DND-41 (cell line): ENCODE data around the gene PANX2.

Experiments used
- EZH2 ChIP-seq: IDR thresholded peaks from 3 replicates; pipeline ENCODE4 v1.6.1; 2012; ENCODE audit warnings: borderline replicate concordance, low read depth, mild to moderate bottlenecking, moderate library complexity, low read length, inconsistent platforms; ENCODE audit not compliant: severe bottlenecking
- TF ChIP-seq, protein P1 (sequence below): IDR thresholded peaks from 2 replicates; pipeline ENCODE4 v1.5.1; 2012; ENCODE audit warnings: borderline replicate concordance, low read length, moderate library complexity, mild to moderate bottlenecking; ENCODE audit not compliant: poor library complexity, severe bottlenecking; ENCODE audit errors: extremely low read depth

DNA sequence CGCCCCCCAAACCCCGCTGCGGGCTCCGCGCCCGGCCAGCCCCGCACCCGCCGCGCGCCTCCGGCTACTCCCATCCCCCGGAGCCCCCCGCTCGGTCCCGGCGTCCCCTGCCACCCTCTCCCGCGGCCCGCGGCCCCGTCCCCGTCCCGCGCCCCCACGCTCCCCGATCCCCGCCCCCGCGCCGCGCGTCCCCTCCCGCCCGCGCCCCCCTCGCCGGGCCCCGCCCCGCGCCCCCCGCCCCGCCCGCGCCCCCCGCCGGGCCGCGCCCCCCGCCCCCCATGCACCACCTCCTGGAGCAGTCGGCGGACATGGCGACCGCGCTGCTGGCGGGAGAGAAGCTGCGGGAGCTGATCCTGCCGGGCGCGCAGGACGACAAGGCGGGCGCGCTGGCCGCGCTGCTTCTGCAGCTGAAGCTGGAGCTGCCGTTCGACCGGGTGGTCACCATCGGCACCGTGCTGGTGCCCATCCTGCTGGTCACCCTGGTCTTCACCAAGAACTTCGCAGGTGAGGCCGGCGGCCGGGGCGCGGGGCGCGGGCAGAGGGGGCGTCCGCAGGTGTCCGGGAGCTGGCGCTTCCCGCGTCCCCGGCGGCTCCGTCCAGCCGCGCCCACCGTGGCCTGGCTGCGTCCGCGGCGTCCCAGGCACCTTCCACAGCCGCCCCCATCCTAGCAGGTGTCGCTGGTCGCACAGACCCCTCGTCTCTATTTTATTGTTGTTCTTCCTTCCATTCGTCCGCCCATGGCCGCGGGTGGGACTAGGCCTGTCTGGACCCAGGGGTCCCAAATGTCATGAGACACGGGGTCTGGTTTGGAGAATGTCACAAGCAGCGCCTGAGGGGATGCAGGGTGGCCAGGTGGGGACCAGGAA, at the start of gene PANX2:
- TF ChIP-seq, protein P1, sequence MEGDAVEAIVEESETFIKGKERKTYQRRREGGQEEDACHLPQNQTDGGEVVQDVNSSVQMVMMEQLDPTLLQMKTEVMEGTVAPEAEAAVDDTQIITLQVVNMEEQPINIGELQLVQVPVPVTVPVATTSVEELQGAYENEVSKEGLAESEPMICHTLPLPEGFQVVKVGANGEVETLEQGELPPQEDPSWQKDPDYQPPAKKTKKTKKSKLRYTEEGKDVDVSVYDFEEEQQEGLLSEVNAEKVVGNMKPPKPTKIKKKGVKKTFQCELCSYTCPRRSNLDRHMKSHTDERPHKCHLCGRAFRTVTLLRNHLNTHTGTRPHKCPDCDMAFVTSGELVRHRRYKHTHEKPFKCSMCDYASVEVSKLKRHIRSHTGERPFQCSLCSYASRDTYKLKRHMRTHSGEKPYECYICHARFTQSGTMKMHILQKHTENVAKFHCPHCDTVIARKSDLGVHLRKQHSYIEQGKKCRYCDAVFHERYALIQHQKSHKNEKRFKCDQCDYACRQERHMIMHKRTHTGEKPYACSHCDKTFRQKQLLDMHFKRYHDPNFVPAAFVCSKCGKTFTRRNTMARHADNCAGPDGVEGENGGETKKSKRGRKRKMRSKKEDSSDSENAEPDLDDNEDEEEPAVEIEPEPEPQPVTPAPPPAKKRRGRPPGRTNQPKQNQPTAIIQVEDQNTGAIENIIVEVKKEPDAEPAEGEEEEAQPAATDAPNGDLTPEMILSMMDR: no peak
- TF ChIP-seq EZH2: no peak
